ENCODE data around the gene NOTCH3.

Gene NOTCH3

GRCh38 chr19:15141143-15141542 lies 59.7 kb downstream of the NOTCH3 start:
- ATAC-seq (ENCODE audit: low read depth) = no peak
- Histone ChIP-seq H3K27me3 (ENCODE audit: insufficient read depth, poor library complexity, severe bottlenecking) (no peaks in the 10 kb centered on the region), H3K4me3 (ENCODE audit: severe bottlenecking) (no peak overlapping the region), H3K9me3 (ENCODE audit: severe bottlenecking) (no peaks in the 10 kb centered on the region), H3K36me3 (ENCODE audit: low read depth) (no peaks in the 10 kb centered on the region), H3K27ac (ENCODE audit: poor library complexity, severe bottlenecking) (no peak overlapping the region), H3K4me1 (ENCODE audit: insufficient read depth, poor library complexity, severe bottlenecking) (no peaks in the 10 kb centered on the region)
- no peak for DNase-seq (ENCODE audit: low spot score)
- no peak for TF ChIP-seq CTCF (IDR thresholded peaks at IDR 0.05; ENCODE audit: poor library complexity, severe bottlenecking)

- Histone ChIP-seq H3K36me3 (ENCODE audit: low read depth) (no peaks in the 10 kb centered on the region), H3K9me3 (ENCODE audit: severe bottlenecking) (no peaks in the 10 kb centered on the region), H3K27me3 (ENCODE audit: insufficient read depth, poor library complexity, severe bottlenecking) (no peaks in the 10 kb centered on the region), H3K27ac (ENCODE audit: poor library complexity, severe bottlenecking) (no peak overlapping the region), H3K4me1 (ENCODE audit: insufficient read depth, poor library complexity, severe bottlenecking) (no peaks in the 10 kb centered on the region), H3K4me3 (ENCODE audit: severe bottlenecking) (no peak overlapping the region)
- no peak for TF ChIP-seq CTCF (IDR thresholded peaks at IDR 0.05; ENCODE audit: poor library complexity, severe bottlenecking)
- DNase-seq (ENCODE audit: low spot score) = no peak
- no peak for ATAC-seq (ENCODE audit: low read depth)
Observed at GRCh38 chr19:15138427-15138826, 62.4 kb downstream of the NOTCH3 start.

- TF ChIP-seq CTCF (IDR thresholded peaks at IDR 0.05; ENCODE audit: poor library complexity, severe bottlenecking) = no peak
- H3K36me3 ChIP-seq (ENCODE audit: low read depth) = no peaks in the 10 kb centered on the region
- DNase-seq (ENCODE audit: low spot score) = no peak
- H3K27me3 ChIP-seq (ENCODE audit: insufficient read depth, poor library complexity, severe bottlenecking) = no peaks in the 10 kb centered on the region
- H3K27ac ChIP-seq (ENCODE audit: poor library complexity, severe bottlenecking) = no peak overlapping the region
- no peaks in the 10 kb centered on the region for H3K9me3 ChIP-seq (ENCODE audit: severe bottlenecking)
- no peaks in the 10 kb centered on the region for H3K4me1 ChIP-seq (ENCODE audit: insufficient read depth, poor library complexity, severe bottlenecking)
- no peak for ATAC-seq (ENCODE audit: low read depth)
- H3K4me3 ChIP-seq (ENCODE audit: severe bottlenecking) = no peak overlapping the region
Observed at GRCh38 chr19:15137777-15138176, 63.0 kb downstream of the NOTCH3 start.

GRCh38 chr19:15136234-15136954 lies 64.4 kb downstream of the NOTCH3 start:
- no peak overlapping the region for H3K27ac ChIP-seq (ENCODE audit: poor library complexity, severe bottlenecking)

More at GRCh38 chr19:15136234-15136954, 64.4 kb downstream of the NOTCH3 start:
- Histone ChIP-seq H3K36me3 (ENCODE audit: low read depth) (no peaks in the 10 kb centered on the region), H3K4me1 (ENCODE audit: insufficient read depth, poor library complexity, severe bottlenecking) (no peaks in the 10 kb centered on the region), H3K27me3 (ENCODE audit: insufficient read depth, poor library complexity, severe bottlenecking) (no peaks in the 10 kb centered on the region), H3K4me3 (ENCODE audit: severe bottlenecking) (no peak overlapping the region), H3K9me3 (ENCODE audit: severe bottlenecking) (no peaks in the 10 kb centered on the region)
- ATAC-seq (ENCODE audit: low read depth) = peak; percentile 56; the same call in 2 of the 3 replicates
- no peak for DNase-seq (ENCODE audit: low spot score)
- no peak for TF ChIP-seq CTCF (IDR thresholded peaks at IDR 0.05; ENCODE audit: poor library complexity, severe bottlenecking)
